Loucy (cell line): ENCODE measurements around the gene LRRC4C.

Experiments
- H2AFZ ChIP-seq: fragments of 200-600 bp; sonication (generic); 2 replicates; pipeline ENCODE4 v1.6.0; 2016; ENCODE audit warnings: antibody characterized with exemption, mild to moderate bottlenecking, low read length, moderate library complexity
- H3F3A ChIP-seq: fragments of 200-600 bp; 2 replicates; pipeline ENCODE4 v1.6.0; 2016; ENCODE audit warnings: antibody characterized with exemption, low read depth, mild to moderate bottlenecking
- H3K27me3 ChIP-seq: fragments of 200-600 bp; sonication (generic); 2 replicates; pipeline ENCODE4 v1.6.1; 2014; ENCODE audit warnings: low read length, mild to moderate bottlenecking; ENCODE audit not compliant: insufficient read depth, poor library complexity, severe bottlenecking
- H3K36me3 ChIP-seq: fragments of 200-600 bp; sonication (generic); 2 replicates; pipeline ENCODE4 v1.6.1; 2016; ENCODE audit warnings: low read length; ENCODE audit not compliant: insufficient read depth
- H3K4me1 ChIP-seq: fragments of 200-600 bp; sonication (generic); 2 replicates; pipeline ENCODE4 v1.5.1; 2014; ENCODE audit warnings: low read length, mild to moderate bottlenecking; ENCODE audit not compliant: insufficient read depth, poor library complexity, severe bottlenecking
- H3K4me2 ChIP-seq: fragments of 200-600 bp; sonication (generic); 2 replicates; pipeline ENCODE4 v1.6.0; 2014; ENCODE audit warnings: antibody characterized with exemption, low read length, low read depth, mild to moderate bottlenecking; ENCODE audit not compliant: poor library complexity, severe bottlenecking
- H3K4me3 ChIP-seq: fragments of 200-600 bp; sonication (generic); 2 replicates; pipeline ENCODE4 v1.5.1; 2014; ENCODE audit warnings: low read length, mild to moderate bottlenecking, mixed read lengths; ENCODE audit not compliant: poor library complexity, severe bottlenecking
- H3K79me2 ChIP-seq: fragments of 200-600 bp; sonication (generic); 2 replicates; pipeline ENCODE4 v1.6.1; 2014; ENCODE audit warnings: low read length; ENCODE audit not compliant: insufficient read depth
- H3K9ac ChIP-seq: fragments of 200-600 bp; sonication (generic); 2 replicates; pipeline ENCODE4 v1.6.0; 2014; ENCODE audit warnings: mild to moderate bottlenecking, low read depth, low read length, moderate library complexity; ENCODE audit not compliant: poor library complexity, severe bottlenecking
- H3K9me2 ChIP-seq: fragments of 200-600 bp; sonication (generic); replicated peaks from 2 replicates; pipeline ENCODE4 v1.6.1; 2016; ENCODE audit warnings: low read depth, low read length, mixed read lengths
- H3K9me3 ChIP-seq: fragments of 200-600 bp; sonication (generic); 2 replicates; pipeline ENCODE4 v1.6.1; 2014; ENCODE audit warnings: mild to moderate bottlenecking, antibody characterized with exemption, low read length, low read depth; ENCODE audit not compliant: insufficient read depth
- H4K20me1 ChIP-seq: fragments of 200-600 bp; sonication (generic); 2 replicates; pipeline ENCODE4 v1.6.0; 2014; ENCODE audit warnings: antibody characterized with exemption, low read length, mild to moderate bottlenecking; ENCODE audit not compliant: insufficient read depth, poor library complexity, severe bottlenecking
- EZH2phosphoT487 ChIP-seq: fragments of 200-600 bp; IDR thresholded peaks from 2 replicates; pipeline ENCODE4 v1.6.1; 2018; ENCODE audit warnings: antibody characterized with exemption, mild to moderate bottlenecking, moderate library complexity, borderline replicate concordance
- TF ChIP-seq, protein P1 (sequence below): fragments of 200-600 bp; sonication (generic); conservative IDR thresholded peaks from 2 replicates; pipeline ENCODE4 v1.5.1; 2014; ENCODE audit warnings: mild to moderate bottlenecking, antibody characterized with exemption, low read length

The LRRC4C gene

GRCh38 chr11:40388097-40388818, 1071.2 kb downstream of the LRRC4C start:
- Histone ChIP-seq H3F3A (no peaks in the 10 kb centered on the region), H3K9ac (no peak overlapping the region), H3K27me3 (no peaks in the 10 kb centered on the region), H3K9me2 (no peaks in the 10 kb centered on the region; the same call in 1 of the 2 replicates), H3K4me1 (no peaks in the 10 kb centered on the region), H3K36me3 (no peaks in the 10 kb centered on the region), H4K20me1 (no peaks in the 10 kb centered on the region), H2AFZ (no peak overlapping the region), H3K9me3 (no peaks in the 10 kb centered on the region), H3K79me2 (no peaks in the 10 kb centered on the region), H3K4me2 (no peak overlapping the region), H3K4me3 (no peak overlapping the region)
- TF ChIP-seq, protein P1, sequence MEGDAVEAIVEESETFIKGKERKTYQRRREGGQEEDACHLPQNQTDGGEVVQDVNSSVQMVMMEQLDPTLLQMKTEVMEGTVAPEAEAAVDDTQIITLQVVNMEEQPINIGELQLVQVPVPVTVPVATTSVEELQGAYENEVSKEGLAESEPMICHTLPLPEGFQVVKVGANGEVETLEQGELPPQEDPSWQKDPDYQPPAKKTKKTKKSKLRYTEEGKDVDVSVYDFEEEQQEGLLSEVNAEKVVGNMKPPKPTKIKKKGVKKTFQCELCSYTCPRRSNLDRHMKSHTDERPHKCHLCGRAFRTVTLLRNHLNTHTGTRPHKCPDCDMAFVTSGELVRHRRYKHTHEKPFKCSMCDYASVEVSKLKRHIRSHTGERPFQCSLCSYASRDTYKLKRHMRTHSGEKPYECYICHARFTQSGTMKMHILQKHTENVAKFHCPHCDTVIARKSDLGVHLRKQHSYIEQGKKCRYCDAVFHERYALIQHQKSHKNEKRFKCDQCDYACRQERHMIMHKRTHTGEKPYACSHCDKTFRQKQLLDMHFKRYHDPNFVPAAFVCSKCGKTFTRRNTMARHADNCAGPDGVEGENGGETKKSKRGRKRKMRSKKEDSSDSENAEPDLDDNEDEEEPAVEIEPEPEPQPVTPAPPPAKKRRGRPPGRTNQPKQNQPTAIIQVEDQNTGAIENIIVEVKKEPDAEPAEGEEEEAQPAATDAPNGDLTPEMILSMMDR: no peak
- TF ChIP-seq EZH2phosphoT487: no peak

DNA sequence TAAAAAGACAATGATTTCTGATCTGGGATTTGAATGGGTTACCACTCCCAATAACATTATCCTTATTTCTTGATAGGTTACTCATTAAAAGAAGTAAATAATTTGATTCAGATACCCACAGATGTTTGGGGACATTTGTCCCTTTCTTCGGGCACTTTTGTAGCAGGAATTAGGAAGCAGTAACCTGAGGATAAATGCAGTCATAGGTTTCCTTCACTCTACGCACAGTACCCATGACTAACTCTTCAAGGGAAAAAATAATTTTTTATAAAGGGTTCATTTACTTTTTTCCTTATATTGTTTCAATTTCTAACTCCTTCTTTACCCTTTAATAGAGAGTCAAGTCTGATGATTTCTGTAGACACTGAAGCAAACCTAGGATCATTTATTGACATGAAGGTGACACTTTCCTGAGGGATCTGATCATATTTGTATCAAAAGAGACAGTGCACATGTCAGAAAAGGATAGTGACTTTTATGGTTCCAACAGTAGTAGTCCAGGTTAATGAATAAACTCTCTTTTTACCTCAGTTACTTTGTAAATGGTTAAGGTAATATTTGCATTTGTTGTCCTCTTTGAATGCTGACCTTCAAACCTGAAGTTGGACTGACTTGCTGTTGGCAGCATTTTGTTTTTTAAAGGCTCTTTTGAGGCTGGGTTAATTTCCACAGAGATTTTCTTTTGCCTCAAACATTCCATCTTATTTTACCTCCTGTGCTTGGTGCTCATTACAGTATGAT, 1072.0 kb downstream of the LRRC4C start:
- Histone ChIP-seq H3K27me3 (no peaks in the 10 kb centered on the region), H3K36me3 (no peaks in the 10 kb centered on the region), H3K9ac (no peak overlapping the region), H4K20me1 (no peaks in the 10 kb centered on the region), H3K4me2 (no peak overlapping the region), H3K4me1 (no peaks in the 10 kb centered on the region), H3K4me3 (no peak overlapping the region), H3K9me2 (no peaks in the 10 kb centered on the region), H3F3A (no peaks in the 10 kb centered on the region), H2AFZ (no peak overlapping the region), H3K9me3 (no peaks in the 10 kb centered on the region), H3K79me2 (no peaks in the 10 kb centered on the region)
- no peak for TF ChIP-seq EZH2phosphoT487
- TF ChIP-seq, protein P1: no peak

DNA sequence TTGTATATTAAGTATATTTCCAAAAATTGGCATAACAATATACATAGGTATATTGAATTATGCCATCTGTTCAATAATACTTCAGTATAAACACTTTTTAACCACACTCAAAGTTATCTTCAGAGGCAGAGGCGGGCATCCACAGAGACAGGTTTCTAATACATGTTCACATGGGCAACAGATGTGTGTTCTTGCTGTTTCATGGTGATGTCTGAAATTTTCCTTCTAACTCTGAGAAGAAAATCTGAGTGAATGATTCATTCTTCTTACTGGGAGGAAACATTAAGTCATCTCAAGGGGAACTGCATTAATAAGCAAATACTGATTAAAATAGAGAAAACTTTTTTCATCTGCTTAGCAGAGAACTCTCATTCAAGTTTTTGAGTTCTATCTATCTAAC, 1074.5 kb downstream of the LRRC4C start:
- H4K20me1 ChIP-seq: no peaks in the 10 kb centered on the region
- H3K27me3 ChIP-seq: no peaks in the 10 kb centered on the region
- H2AFZ ChIP-seq: no peak overlapping the region
- H3K9me3 ChIP-seq: no peaks in the 10 kb centered on the region
- TF ChIP-seq EZH2phosphoT487: no peak
- TF ChIP-seq, protein P1: no peak
- no peak overlapping the region for H3K9ac ChIP-seq
- no peak overlapping the region for H3K4me2 ChIP-seq
- no peaks in the 10 kb centered on the region for H3K4me1 ChIP-seq
- H3K4me3 ChIP-seq: no peak overlapping the region
- no peaks in the 10 kb centered on the region for H3K36me3 ChIP-seq
- H3K9me2 ChIP-seq: no peaks in the 10 kb centered on the region
- no peaks in the 10 kb centered on the region for H3K79me2 ChIP-seq
- H3F3A ChIP-seq: no peaks in the 10 kb centered on the region
